GM12878 (cell line): ENCODE data around the gene KCNK1. TPM values are rescaled to one million over a fixed set of nuclear protein-coding genes. Genes with fewer than 3 reads are reported as not detected.

Experiments
- BHLHE40 ChIP-seq, 2 experiments: fragments of 450-650 bp in 1 of 2; IDR thresholded peaks; 2 replicates each; pipeline ENCODE4 v1.6.1; 2011 to 2017; ENCODE audit warnings: low read depth in 2 of 2, borderline replicate concordance in 1 of 2, improper control_type of control experiment in 1 of 2, low read length in 1 of 2, mild to moderate bottlenecking in 1 of 2
- CHD4 ChIP-seq: fragments of 200-600 bp; sonication (generic); IDR thresholded peaks from 2 replicates; pipeline ENCODE4 v1.6.1; 2016; ENCODE audit warnings: mild to moderate bottlenecking
- EZH2 ChIP-seq: IDR thresholded peaks from 2 replicates; pipeline ENCODE4 v1.6.1; 2012; ENCODE audit warnings: low read depth, mild to moderate bottlenecking, control low read depth, inconsistent platforms, low read length, borderline replicate concordance; ENCODE audit not compliant: control insufficient read depth
- FOXM1 ChIP-seq: IDR thresholded peaks from 2 replicates; pipeline ENCODE4 v1.6.1; 2012; ENCODE audit warnings: low read depth, mild to moderate bottlenecking, inconsistent platforms, low read length, moderate library complexity
- JUNB ChIP-seq: IDR thresholded peaks from 2 replicates; pipeline ENCODE4 v1.6.1; 2016; ENCODE audit warnings: antibody characterized with exemption, mild to moderate bottlenecking
- KAT2A ChIP-seq: conservative IDR thresholded peaks from 2 replicates; pipeline ENCODE4 v1.6.1; 2011; ENCODE audit warnings: low read depth, low read length; ENCODE audit not compliant: control insufficient read depth
- KDM1A ChIP-seq: fragments of 200-600 bp; sonication (generic); IDR thresholded peaks from 2 replicates; pipeline ENCODE4 v1.6.1; 2016; ENCODE audit warnings: borderline replicate concordance
- KLF5 ChIP-seq: fragments of 450-650 bp; IDR thresholded peaks from 2 replicates; pipeline ENCODE4 v1.6.1; 2014; ENCODE audit warnings: mild to moderate bottlenecking; ENCODE audit not compliant: partially characterized antibody
- LARP7 ChIP-seq: fragments of 450-650 bp; IDR thresholded peaks from 2 replicates; pipeline ENCODE4 v1.6.1; 2017; ENCODE audit warnings: mild to moderate bottlenecking
- MEF2B ChIP-seq: fragments of 450-650 bp; IDR thresholded peaks from 2 replicates; pipeline ENCODE4 v1.6.1; 2018; ENCODE audit warnings: mild to moderate bottlenecking, moderate library complexity; ENCODE audit not compliant: partially characterized antibody, poor library complexity, severe bottlenecking
- NFYA ChIP-seq: IDR thresholded peaks from 2 replicates; pipeline ENCODE4 v1.6.1; 2011; ENCODE audit warnings: low read depth, mild to moderate bottlenecking, low read length, improper control_type of control experiment, borderline replicate concordance
- NR2C2 ChIP-seq: IDR thresholded peaks from 2 replicates; pipeline ENCODE4 v1.6.1; 2011; ENCODE audit warnings: borderline replicate concordance, low read depth; ENCODE audit not compliant: control insufficient read depth, insufficient read length
- POLR2A ChIP-seq: IDR thresholded peaks from 2 replicates; pipeline ENCODE4 v1.6.1; 2011; ENCODE audit warnings: low read depth, mild to moderate bottlenecking, low read length
- POLR2AphosphoS2 ChIP-seq: IDR thresholded peaks from 2 replicates; pipeline ENCODE4 v1.6.1; 2011; ENCODE audit warnings: low read depth, mild to moderate bottlenecking, low read length, improper control_type of control experiment, moderate library complexity
- SIN3A ChIP-seq: IDR thresholded peaks from 2 replicates; pipeline ENCODE4 v1.6.1; 2012; ENCODE audit warnings: low read depth, low read length, improper control_type of control experiment
- SUPT20H ChIP-seq: IDR thresholded peaks from 2 replicates; pipeline ENCODE4 v1.6.1; 2011; ENCODE audit warnings: low read depth, mild to moderate bottlenecking, low read length, moderate library complexity, borderline replicate concordance; ENCODE audit not compliant: control insufficient read depth
- TCF12 ChIP-seq: IDR thresholded peaks from 2 replicates; pipeline ENCODE4 v1.6.1; 2011; ENCODE audit warnings: low read depth, mild to moderate bottlenecking, low read length
- TCF7 ChIP-seq: IDR thresholded peaks from 2 replicates; pipeline ENCODE4 v1.6.1; 2014; ENCODE audit warnings: antibody characterized with exemption, borderline replicate concordance
- WRNIP1 ChIP-seq: IDR thresholded peaks from 2 replicates; pipeline ENCODE4 v1.6.1; 2011; ENCODE audit warnings: low read depth, low read length, improper control_type of control experiment, borderline replicate concordance
- ZNF207 ChIP-seq: fragments of 450-650 bp; IDR thresholded peaks from 2 replicates; pipeline ENCODE4 v1.6.1; 2014; ENCODE audit warnings: antibody characterized with exemption, mild to moderate bottlenecking, borderline replicate concordance
- ZNF217 ChIP-seq: fragments of 450-650 bp; IDR thresholded peaks from 2 replicates; pipeline ENCODE4 v1.6.1; 2017; ENCODE audit warnings: antibody characterized with exemption, mild to moderate bottlenecking
- ZNF384 ChIP-seq: IDR thresholded peaks from 2 replicates; pipeline ENCODE4 v1.6.1; 2012; ENCODE audit warnings: low read depth, mild to moderate bottlenecking, low read length, improper control_type of control experiment, borderline replicate concordance
- polyA plus RNA-seq, 11 experiments: library from polyadenylated mRNA; depleted of rRNA in 4 of 11; unstranded in 6 of 11; stranded (reverse) in 5 of 11; fragments of >200 nt; fragmentation: Nextera tagmentation in 4 of 11; fragmentation: Illumina TruSeq in 1 of 11; extraction: Ambion mirVana in 4 of 11; extraction: Trizol in 1 of 11; gene quantifications; 1 replicate in 1 of 11; 2 replicates in 10 of 11; pipeline versions ENCODE4 v1.2.1 to v1.2.3, GENCODE V29; 2011 to 2016; ENCODE audit warnings: inconsistent platforms in 2 of 11, missing spikeins in 2 of 11, low read depth in 1 of 11
- total RNA-seq, 4 experiments: library from RNA; depleted of rRNA in 3 of 4; stranded (reverse); fragments of >200 nt in 3 of 4; fragmentation: Illumina TruSeq in 1 of 4; extraction: Trizol in 1 of 4; gene quantifications; 2 replicates each; pipeline versions ENCODE4 v1.2.1 to v1.2.3, GENCODE V29; 2013 to 2021
- TF ChIP-seq, protein P1 (sequence below): fragments of 150-350 bp; IDR thresholded peaks from 2 replicates; pipeline ENCODE4 v1.6.1; 2014; ENCODE audit warnings: mild to moderate bottlenecking, low read depth, low read length
- TF ChIP-seq, protein P2 (sequence below): IDR thresholded peaks from 2 replicates; pipeline ENCODE4 v1.6.1; 2011; ENCODE audit warnings: mild to moderate bottlenecking, low read depth, low read length, moderate library complexity; ENCODE audit not compliant: insufficient replicate concordance
- TF ChIP-seq, protein P3 (sequence below): IDR thresholded peaks from 2 replicates; pipeline ENCODE4 v1.6.1; 2012; ENCODE audit warnings: low read depth, low read length, improper control_type of control experiment
- TF ChIP-seq, protein P4 (sequence below): fragments of 450-650 bp; IDR thresholded peaks from 2 replicates; pipeline ENCODE4 v1.6.1; 2017; ENCODE audit warnings: low read depth, mild to moderate bottlenecking, moderate library complexity
- TF ChIP-seq, protein P5 (sequence below): IDR thresholded peaks from 2 replicates; pipeline ENCODE4 v1.6.1; 2011; ENCODE audit warnings: borderline replicate concordance, low read depth, mild to moderate bottlenecking, moderate library complexity, low read length; ENCODE audit not compliant: insufficient read depth, poor library complexity, severe bottlenecking

Gene KCNK1
- total and polyA plus RNA-seq, 10 of the 15 experiments (the other 5 are each of a cell fraction or from before 2014, with no cell fraction given) = 9.4 to 27.6 (median 15.1) TPM

DNA sequence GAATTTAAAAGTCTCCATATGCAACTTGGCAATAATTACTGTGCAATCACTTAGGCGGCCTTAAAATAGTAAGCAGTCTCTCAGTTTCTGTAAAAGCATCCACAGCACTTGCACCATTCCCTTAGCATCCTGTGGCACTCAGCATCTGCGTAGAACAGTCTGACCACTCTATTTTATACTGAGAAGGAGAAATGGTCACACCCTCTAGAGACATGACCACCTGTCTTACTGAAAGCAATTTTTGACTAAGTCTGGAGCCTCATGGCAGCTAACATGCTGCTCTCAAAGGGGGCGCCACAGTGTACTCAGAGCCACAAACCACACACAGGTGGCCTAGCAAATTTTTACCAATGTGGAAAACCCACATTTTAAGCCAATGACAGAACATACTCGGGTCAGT lies 62.0 kb downstream of the KCNK1 start (continued):
- TF ChIP-seq, protein P1, sequence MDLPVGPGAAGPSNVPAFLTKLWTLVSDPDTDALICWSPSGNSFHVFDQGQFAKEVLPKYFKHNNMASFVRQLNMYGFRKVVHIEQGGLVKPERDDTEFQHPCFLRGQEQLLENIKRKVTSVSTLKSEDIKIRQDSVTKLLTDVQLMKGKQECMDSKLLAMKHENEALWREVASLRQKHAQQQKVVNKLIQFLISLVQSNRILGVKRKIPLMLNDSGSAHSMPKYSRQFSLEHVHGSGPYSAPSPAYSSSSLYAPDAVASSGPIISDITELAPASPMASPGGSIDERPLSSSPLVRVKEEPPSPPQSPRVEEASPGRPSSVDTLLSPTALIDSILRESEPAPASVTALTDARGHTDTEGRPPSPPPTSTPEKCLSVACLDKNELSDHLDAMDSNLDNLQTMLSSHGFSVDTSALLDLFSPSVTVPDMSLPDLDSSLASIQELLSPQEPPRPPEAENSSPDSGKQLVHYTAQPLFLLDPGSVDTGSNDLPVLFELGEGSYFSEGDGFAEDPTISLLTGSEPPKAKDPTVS = no peak
- peak; percentile 77 for TF ChIP-seq MEF2B
- TF ChIP-seq SUPT20H = no peak
- TF ChIP-seq, protein P2, sequence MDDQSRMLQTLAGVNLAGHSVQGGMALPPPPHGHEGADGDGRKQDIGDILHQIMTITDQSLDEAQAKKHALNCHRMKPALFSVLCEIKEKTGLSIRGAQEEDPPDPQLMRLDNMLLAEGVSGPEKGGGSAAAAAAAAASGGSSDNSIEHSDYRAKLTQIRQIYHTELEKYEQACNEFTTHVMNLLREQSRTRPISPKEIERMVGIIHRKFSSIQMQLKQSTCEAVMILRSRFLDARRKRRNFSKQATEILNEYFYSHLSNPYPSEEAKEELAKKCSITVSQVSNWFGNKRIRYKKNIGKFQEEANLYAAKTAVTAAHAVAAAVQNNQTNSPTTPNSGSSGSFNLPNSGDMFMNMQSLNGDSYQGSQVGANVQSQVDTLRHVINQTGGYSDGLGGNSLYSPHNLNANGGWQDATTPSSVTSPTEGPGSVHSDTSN = no peak
- no peak for TF ChIP-seq NR2C2
- TF ChIP-seq SIN3A = no peak
- no peak for TF ChIP-seq KAT2A
- TF ChIP-seq TCF7 = peak; percentile 28; the same call in 1 of the 2 replicates
- TF ChIP-seq, protein P3, sequence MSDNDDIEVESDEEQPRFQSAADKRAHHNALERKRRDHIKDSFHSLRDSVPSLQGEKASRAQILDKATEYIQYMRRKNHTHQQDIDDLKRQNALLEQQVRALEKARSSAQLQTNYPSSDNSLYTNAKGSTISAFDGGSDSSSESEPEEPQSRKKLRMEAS = no peak
- TF ChIP-seq ZNF217 = no peak
- TF ChIP-seq ZNF207 = no peak
- TF ChIP-seq JUNB = peak; percentile 92
- TF ChIP-seq, protein P4, sequence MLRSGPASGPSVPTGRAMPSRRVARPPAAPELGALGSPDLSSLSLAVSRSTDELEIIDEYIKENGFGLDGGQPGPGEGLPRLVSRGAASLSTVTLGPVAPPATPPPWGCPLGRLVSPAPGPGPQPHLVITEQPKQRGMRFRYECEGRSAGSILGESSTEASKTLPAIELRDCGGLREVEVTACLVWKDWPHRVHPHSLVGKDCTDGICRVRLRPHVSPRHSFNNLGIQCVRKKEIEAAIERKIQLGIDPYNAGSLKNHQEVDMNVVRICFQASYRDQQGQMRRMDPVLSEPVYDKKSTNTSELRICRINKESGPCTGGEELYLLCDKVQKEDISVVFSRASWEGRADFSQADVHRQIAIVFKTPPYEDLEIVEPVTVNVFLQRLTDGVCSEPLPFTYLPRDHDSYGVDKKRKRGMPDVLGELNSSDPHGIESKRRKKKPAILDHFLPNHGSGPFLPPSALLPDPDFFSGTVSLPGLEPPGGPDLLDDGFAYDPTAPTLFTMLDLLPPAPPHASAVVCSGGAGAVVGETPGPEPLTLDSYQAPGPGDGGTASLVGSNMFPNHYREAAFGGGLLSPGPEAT = no peak; the same call in 1 of the 2 replicates
- no peak for TF ChIP-seq KDM1A
- no peak for TF ChIP-seq ZNF384
- no peak for TF ChIP-seq WRNIP1
- peak; percentile 72 for TF ChIP-seq KLF5
- peak; percentile 55 to 65; a peak in 2 of 4 replicates for TF ChIP-seq BHLHE40 (IDR thresholded peaks at IDR 0.05; ENCODE audit: borderline replicate concordance in 1 of 2, low read depth in 2 of 2, low read length in 1 of 2)
- TF ChIP-seq LARP7 = no peak
- peak; percentile 94 for TF ChIP-seq FOXM1
- TF ChIP-seq, protein P5, sequence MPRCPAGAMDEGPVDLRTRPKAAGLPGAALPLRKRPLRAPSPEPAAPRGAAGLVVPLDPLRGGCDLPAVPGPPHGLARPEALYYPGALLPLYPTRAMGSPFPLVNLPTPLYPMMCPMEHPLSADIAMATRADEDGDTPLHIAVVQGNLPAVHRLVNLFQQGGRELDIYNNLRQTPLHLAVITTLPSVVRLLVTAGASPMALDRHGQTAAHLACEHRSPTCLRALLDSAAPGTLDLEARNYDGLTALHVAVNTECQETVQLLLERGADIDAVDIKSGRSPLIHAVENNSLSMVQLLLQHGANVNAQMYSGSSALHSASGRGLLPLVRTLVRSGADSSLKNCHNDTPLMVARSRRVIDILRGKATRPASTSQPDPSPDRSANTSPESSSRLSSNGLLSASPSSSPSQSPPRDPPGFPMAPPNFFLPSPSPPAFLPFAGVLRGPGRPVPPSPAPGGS = peak; percentile 46
- no peak for TF ChIP-seq CHD4
- TF ChIP-seq POLR2A = no peak
- TF ChIP-seq EZH2 = no peak
- TF ChIP-seq NFYA = no peak
- no peak for TF ChIP-seq POLR2AphosphoS2
- TF ChIP-seq TCF12 = peak; percentile 98
